Measurements from ENCODE around the gene TADA2B. TPM values are rescaled to one million over a fixed set of nuclear protein-coding genes. Genes with fewer than 3 reads are reported as not detected.

TADA2B gene
- total RNA-seq, 1 donor from 2014 or later = 23.2 TPM

DNA sequence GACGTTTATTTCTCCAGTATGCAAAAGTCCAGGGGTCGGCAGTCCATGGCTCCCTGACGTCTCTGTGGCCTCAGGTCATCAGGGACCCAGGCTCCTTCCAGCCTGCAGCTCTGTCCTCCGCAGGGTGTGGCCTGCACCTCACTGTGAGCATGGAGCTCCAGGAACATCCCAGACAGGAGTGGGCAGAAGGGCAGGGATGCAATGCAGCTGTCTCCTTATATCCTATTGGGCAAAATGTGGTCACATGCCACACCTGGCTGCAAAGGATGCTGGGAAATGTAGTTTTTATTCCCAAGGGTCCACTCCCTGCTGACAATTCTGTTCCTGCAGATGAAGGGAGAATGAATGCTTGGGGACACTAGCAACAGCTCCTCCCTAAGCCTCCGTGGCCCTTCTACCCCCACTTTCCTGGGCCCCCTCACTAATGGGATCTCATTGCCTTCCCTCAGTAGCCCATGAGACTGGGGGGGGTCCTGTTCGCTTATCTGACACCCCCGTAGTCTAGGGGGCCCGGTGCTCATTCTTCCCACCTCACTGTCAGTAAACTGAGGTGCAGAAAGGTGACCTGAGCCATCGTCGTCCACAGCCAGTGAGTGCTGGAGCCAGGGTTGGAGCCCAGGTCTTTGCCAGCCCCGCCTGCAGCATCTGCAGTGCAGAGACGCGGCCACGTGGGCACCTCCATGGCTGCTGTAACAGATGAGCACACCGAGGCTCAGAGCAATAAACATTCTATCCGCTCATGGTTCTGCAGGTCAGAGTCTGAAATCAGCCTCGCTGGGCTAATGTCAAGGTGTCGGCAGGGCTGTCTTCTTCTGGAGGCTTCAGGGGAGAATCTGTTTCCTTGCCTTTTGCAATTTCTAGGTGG lies 30.6 kb downstream of the TADA2B start:
- no peak for DNase-seq

DNA sequence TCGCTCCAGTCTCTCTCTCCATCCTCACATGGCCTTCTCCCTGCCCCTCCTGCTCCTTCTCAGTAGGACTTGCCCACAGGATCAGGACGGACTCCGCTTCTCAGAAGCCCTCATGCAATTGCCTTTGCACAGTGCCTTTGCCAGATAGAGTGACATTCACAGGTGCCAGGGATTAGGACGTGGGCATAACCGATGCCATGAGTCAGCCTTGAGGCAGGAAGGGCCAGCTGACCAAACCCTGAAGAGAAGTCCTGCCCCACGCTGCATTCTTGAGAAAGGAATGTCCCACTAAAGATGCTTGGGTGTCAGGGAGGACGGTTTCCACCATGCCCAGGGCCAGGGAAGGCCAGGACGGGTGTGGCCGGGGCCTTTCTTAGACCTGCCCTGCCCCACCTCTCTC lies 31.3 kb downstream of the TADA2B start:
- Histone ChIP-seq H3K36me3 (no peaks in the 10 kb centered on the region), H3K27me3 (no peaks in the 10 kb centered on the region), H3K27ac (no peak overlapping the region), H3K4me1 (peaks cover 5% of the 10 kb centered on the region), H3K9me3 (no peaks in the 10 kb centered on the region), H3K4me3 (no peak overlapping the region)
- DNase-seq = no peak
- intact Hi-C loops (cut with DNase I) = loop anchor here (5.0 to 10.0 kb wide), 2 partner anchors 37 to 350 kb away; no protein-coding TSS in a partner anchor
- TF ChIP-seq, protein P1, sequence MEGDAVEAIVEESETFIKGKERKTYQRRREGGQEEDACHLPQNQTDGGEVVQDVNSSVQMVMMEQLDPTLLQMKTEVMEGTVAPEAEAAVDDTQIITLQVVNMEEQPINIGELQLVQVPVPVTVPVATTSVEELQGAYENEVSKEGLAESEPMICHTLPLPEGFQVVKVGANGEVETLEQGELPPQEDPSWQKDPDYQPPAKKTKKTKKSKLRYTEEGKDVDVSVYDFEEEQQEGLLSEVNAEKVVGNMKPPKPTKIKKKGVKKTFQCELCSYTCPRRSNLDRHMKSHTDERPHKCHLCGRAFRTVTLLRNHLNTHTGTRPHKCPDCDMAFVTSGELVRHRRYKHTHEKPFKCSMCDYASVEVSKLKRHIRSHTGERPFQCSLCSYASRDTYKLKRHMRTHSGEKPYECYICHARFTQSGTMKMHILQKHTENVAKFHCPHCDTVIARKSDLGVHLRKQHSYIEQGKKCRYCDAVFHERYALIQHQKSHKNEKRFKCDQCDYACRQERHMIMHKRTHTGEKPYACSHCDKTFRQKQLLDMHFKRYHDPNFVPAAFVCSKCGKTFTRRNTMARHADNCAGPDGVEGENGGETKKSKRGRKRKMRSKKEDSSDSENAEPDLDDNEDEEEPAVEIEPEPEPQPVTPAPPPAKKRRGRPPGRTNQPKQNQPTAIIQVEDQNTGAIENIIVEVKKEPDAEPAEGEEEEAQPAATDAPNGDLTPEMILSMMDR (IDR thresholded peaks at IDR 0.05) = no peak
- ATAC-seq = no peak

More for the DNA sequence above, 30.6 kb downstream of the TADA2B start:
- H3K27me3 ChIP-seq = no peaks in the 10 kb centered on the region
- intact Hi-C loops (cut with DNase I) = loop anchor here (5.0 to 10.0 kb wide), 2 partner anchors 36 to 349 kb away; no protein-coding TSS in a partner anchor
- H3K9me3 ChIP-seq = no peaks in the 10 kb centered on the region
- TF ChIP-seq, protein P1 (IDR thresholded peaks at IDR 0.05) = no peak
- H3K4me3 ChIP-seq = no peak overlapping the region
- H3K36me3 ChIP-seq = no peaks in the 10 kb centered on the region
- H3K27ac ChIP-seq = no peak overlapping the region
- H3K4me1 ChIP-seq = peaks cover 10% of the 10 kb centered on the region
- ATAC-seq = peak; percentile 14

DNA sequence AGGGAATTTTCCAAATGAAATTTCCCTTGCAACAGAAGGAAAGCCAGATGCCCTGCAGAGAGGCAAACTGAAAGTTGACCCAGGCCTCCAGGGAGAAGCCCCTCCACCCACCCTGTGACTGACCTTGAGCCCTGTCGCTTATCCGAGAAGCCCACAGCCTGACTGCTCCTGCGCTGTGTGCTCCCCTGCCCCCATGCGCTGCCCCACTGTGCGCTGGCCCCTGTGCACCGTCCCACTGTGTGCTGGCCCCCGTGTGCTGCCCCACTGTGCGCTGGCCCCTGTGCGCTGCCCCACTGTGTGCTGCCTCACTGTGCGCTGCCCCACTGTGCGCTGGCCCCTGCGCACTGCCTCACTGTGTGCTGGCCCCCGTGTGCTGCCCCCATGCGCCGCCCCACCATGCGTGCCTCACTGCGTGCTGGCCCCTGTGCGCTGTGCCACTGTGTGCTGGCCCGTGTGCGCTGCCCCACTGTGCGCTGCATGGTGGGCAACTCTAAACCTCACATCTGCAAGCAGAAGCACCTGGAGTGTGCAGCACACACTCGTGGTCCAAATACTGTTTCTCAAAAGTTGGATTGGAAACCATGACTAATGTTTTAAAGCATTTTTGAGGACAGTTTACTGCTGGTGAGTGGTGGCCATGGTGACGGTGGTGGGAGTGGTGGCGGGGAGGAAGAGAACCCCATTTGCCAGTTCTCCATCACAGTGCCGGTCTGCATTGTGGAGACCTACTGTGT lies 33.0 kb downstream of the TADA2B start:
- H3K27ac ChIP-seq = no peak overlapping the region
- H3K4me1 ChIP-seq = no peaks in the 10 kb centered on the region
- no peaks in the 10 kb centered on the region for H3K27me3 ChIP-seq
- H3K9me3 ChIP-seq = no peaks in the 10 kb centered on the region
- intact Hi-C loops (cut with DNase I) = loop anchor here (10.0 kb wide), 1 partner anchor 351 kb away; no protein-coding TSS in a partner anchor
- no peaks in the 10 kb centered on the region for H3K36me3 ChIP-seq
- TF ChIP-seq, protein P1 (IDR thresholded peaks at IDR 0.05) = no peak
- peak; percentile 7 for ATAC-seq
- DNase-seq = no peak
- no peak overlapping the region for H3K4me3 ChIP-seq

DNA sequence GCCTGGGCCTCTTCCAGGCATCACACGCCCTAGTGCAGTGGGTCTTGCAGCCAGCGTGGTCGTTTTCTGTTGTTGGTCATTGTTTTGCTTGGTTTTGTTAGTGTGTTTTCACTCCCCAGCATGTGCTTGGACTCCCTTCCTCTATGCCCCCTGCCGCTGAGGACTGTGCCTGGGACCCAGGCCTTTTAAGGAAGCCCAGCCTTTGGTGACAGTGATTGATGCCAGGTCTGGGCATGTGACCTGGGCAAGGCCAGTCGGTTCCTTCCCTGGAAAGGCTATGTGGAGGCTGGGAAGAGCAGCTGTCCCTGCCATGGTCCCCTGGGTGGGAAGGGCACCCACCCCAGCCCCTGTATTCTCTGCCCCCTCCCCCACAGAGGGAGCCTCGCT lies 33.5 kb downstream of the TADA2B start:
- H3K4me1 ChIP-seq = no peaks in the 10 kb centered on the region
- TF ChIP-seq, protein P1 (IDR thresholded peaks at IDR 0.05) = no peak
- no peaks in the 10 kb centered on the region for H3K36me3 ChIP-seq
- DNase-seq (no peak), ATAC-seq (no peak)
- no peaks in the 10 kb centered on the region for H3K27me3 ChIP-seq
- H3K4me3 ChIP-seq = no peak overlapping the region
- intact Hi-C loops (cut with DNase I) = loop anchor here (10.0 kb wide), 1 partner anchor 352 kb away; no protein-coding TSS in a partner anchor
- no peaks in the 10 kb centered on the region for H3K9me3 ChIP-seq
- H3K27ac ChIP-seq = no peak overlapping the region

DNA sequence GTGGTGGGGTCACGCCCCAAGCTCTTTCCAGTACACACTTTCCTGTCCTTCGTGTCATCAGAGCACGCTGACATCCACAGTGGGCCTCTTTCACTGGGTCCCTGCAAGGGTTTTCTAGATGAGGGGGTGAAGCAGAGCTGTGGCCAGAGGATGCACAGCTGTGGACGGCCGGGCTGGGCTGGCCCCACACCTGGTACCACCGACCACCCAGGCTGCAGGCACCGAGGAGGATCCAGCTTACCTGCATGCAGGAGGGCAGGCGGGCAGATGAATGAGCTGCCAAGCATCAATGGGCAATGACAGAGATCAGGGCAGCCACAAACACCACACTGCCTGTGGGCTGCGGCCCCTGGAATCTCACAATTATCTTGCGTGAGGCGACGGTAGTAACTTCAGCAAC lies 34.2 kb downstream of the TADA2B start:
- Histone ChIP-seq H3K9me3 (no peaks in the 10 kb centered on the region), H3K4me1 (no peaks in the 10 kb centered on the region), H3K4me3 (no peak overlapping the region), H3K27ac (no peak overlapping the region), H3K36me3 (no peaks in the 10 kb centered on the region), H3K27me3 (no peaks in the 10 kb centered on the region)
- TF ChIP-seq, protein P1 (IDR thresholded peaks at IDR 0.05) = no peak
- DNase-seq (no peak), ATAC-seq (no peak)
- intact Hi-C loops (cut with DNase I) = loop anchor here (10.0 kb wide), 1 partner anchor 353 kb away; no protein-coding TSS in a partner anchor
